HepG2 (cell line): ENCODE results near the gene TMEM209. TPM values are rescaled to one million over a fixed set of nuclear protein-coding genes. Genes with fewer than 3 reads are reported as not detected.
A peak's percentile ranks its signal among the peaks of the same experiment; 100 is the strongest.

Experiments used
- ATAC-seq: fragments of 200-7000 bp; cut with Tn5 transposase; 3 replicates; pipeline ENCODE4 v1.9.1; 2020; ENCODE audit warnings: mild to moderate bottlenecking, moderate library complexity
- BruUV-seq: library from RNA; stranded (reverse); fragments of 400-500 nt; replicated peaks from 2 replicates; lab custom pipeline; 2021; lab: Mats Ljungman, UMichigan
- CTCF ChIA-PET: fragments of 300-600 bp; formaldehyde crosslinking; extraction: SDS; loops from one replicate; lab custom pipeline; 2021; ENCODE audit warnings: low total read pairs, inconsistent platforms, low intra/inter-chr PET ratio; lab: Yijun Ruan, JAX
- POLR2A ChIA-PET: fragments of 350-600 bp; sonication (Branson Sonifier 250); formaldehyde crosslinking; loops from one replicate; lab custom pipeline; 2020; ENCODE audit warnings: antibody characterized with exemption, inconsistent platforms; lab: Yijun Ruan, JAX
- DNase-seq: peaks from one replicate; pipeline ENCODE4 v3.0.0-alpha.2; 2015; ENCODE audit warnings: low spot score
- FAIRE-seq: peaks from 3 replicates; lab custom pipeline; 2011; peaks lifted over from hg19 to GRCh38; lab: Jason Lieb, UNC
- H2AFZ ChIP-seq: one replicate; pipeline ENCODE4 v1.6.1; 2011; ENCODE audit warnings: low read length, inconsistent platforms
- H3K27ac ChIP-seq: fragments of 300-600 bp; 3 replicates; pipeline ENCODE4 v1.8.0; 2011; ENCODE audit warnings: mixed run types, mild to moderate bottlenecking, mixed read lengths, low read length, inconsistent platforms; ENCODE audit not compliant: insufficient read depth; ENCODE audit errors: extremely low read length
- H3K27me3 ChIP-seq, 2 experiments: fragments of 200-600 bp in 1 of 2; 2 replicates in 1 of 2; 3 replicates in 1 of 2; pipeline versions ENCODE4 v1.6.0 to v1.8.0; 2011; ENCODE audit warnings: low read length in 2 of 2, mild to moderate bottlenecking in 2 of 2, moderate library complexity in 2 of 2, inconsistent platforms in 1 of 2; ENCODE audit not compliant: insufficient read depth in 2 of 2, control insufficient read depth in 1 of 2
- H3K36me3 ChIP-seq, 2 experiments: fragments of 200-600 bp in 1 of 2; replicated peaks in 1 of 2; 2 replicates in 1 of 2; 3 replicates in 1 of 2; pipeline versions ENCODE4 v1.5.1 to v1.8.0; 2011; ENCODE audit warnings: low read length in 2 of 2, inconsistent platforms in 1 of 2; ENCODE audit not compliant: insufficient read depth in 2 of 2, control insufficient read depth in 1 of 2
- H3K4me1 ChIP-seq: 2 replicates; pipeline ENCODE4 v1.5.1; 2012; ENCODE audit warnings: low read length, inconsistent platforms; ENCODE audit not compliant: insufficient read depth
- H3K4me2 ChIP-seq: 2 replicates; pipeline ENCODE4 v1.6.0; 2011; ENCODE audit warnings: low read depth, low read length, inconsistent platforms
- H3K4me3 ChIP-seq, 3 experiments: fragments of 200-600 bp in 1 of 3; sonication (generic), shearing (Covaris generic) in 1 of 3; replicated peaks in 1 of 3; 2 replicates each; pipeline ENCODE4 v1.5.1; 2011 to 2016; ENCODE audit warnings: low read length in 3 of 3, inconsistent platforms in 2 of 3, low read depth in 2 of 3, mild to moderate bottlenecking in 2 of 3, control low read depth in 1 of 3, mixed read lengths in 1 of 3; ENCODE audit not compliant: insufficient read depth in 1 of 3
- H3K79me2 ChIP-seq: one replicate; pipeline ENCODE4 v1.6.1; 2011; ENCODE audit warnings: low read length, inconsistent platforms; ENCODE audit not compliant: insufficient read depth
- H3K9ac ChIP-seq: 2 replicates; pipeline ENCODE4 v1.6.0; 2011; ENCODE audit warnings: mild to moderate bottlenecking, low read depth, low read length, inconsistent platforms; ENCODE audit not compliant: insufficient read depth
- H3K9me3 ChIP-seq: 2 replicates; pipeline ENCODE4 v1.5.1; 2012; ENCODE audit warnings: mild to moderate bottlenecking, low read length
- H4K20me1 ChIP-seq: 2 replicates; pipeline ENCODE4 v1.6.0; 2011; ENCODE audit warnings: inconsistent platforms, mild to moderate bottlenecking, low read length, moderate library complexity; ENCODE audit not compliant: insufficient read depth
- ASH2L ChIP-seq: fragments of 300-600, 200-600 bp; sonication (generic); IDR thresholded peaks from 2 replicates; pipeline ENCODE4 v1.7.0; 2017; ENCODE audit warnings: low read depth, mild to moderate bottlenecking, moderate library complexity, mixed read lengths, low read length; ENCODE audit not compliant: insufficient read length
- ERF ChIP-seq: IDR thresholded peaks from 2 replicates; pipeline ENCODE4 v1.6.1; 2018; ENCODE audit warnings: missing biosample characterization, missing genetic modification reagents
- HNF4A ChIP-seq: sonication (generic); formaldehyde crosslinking; IDR thresholded peaks from 2 replicates; pipeline ENCODE4 v1.4.0; 2020; ENCODE audit warnings: missing genetic modification reagents
- KAT8 ChIP-seq: IDR thresholded peaks from 2 replicates; pipeline ENCODE4 v1.6.1; 2016; ENCODE audit warnings: missing genetic modification reagents, missing compliant biosample characterization
- NCOR1 ChIP-seq: fragments of 200-600 bp; sonication (generic); IDR thresholded peaks from 2 replicates; pipeline ENCODE4 v1.7.0; 2017; ENCODE audit warnings: antibody characterized with exemption, low read length, borderline replicate concordance
- RXRB ChIP-seq: IDR thresholded peaks from 2 replicates; pipeline ENCODE4 v1.6.1; 2016; ENCODE audit warnings: borderline replicate concordance, missing genetic modification reagents, missing compliant biosample characterization
- SIN3A ChIP-seq: IDR thresholded peaks from 2 replicates; pipeline ENCODE4 v1.6.1; 2011; ENCODE audit warnings: low read depth, mild to moderate bottlenecking, control low read depth, low read length, borderline replicate concordance
- ZFP1 ChIP-seq: IDR thresholded peaks from 2 replicates; pipeline ENCODE4 v1.6.1; 2016
- ZNF18 ChIP-seq: sonication (generic); formaldehyde crosslinking; IDR thresholded peaks from 2 replicates; pipeline ENCODE4 v1.8.0; 2022; ENCODE audit warnings: mild to moderate bottlenecking, missing genetic modification reagents; ENCODE audit not compliant: insufficient replicate concordance
- ZNF639 ChIP-seq: conservative IDR thresholded peaks from 2 replicates; pipeline ENCODE4 v1.6.1; 2018; ENCODE audit warnings: missing genetic modification reagents
- WGBS: methylation state at CpG from one replicate; pipeline ENCODE4 v1.1.6; 2017; ENCODE audit warnings: low lambda C conversion rate; 5-methylcytosine and 5-hydroxymethylcytosine counted together
- in situ Hi-C: cut with HindIII; loops from 2 replicates; pipeline ENCODE4 v1.10.0; 2017; ENCODE audit warnings: low pct_unique_long_range_greater_than_20kb; ENCODE audit not compliant: extremely low pct_ligation_motif_present
- intact Hi-C: fragments of 100-400 bp; cut with micrococcal nuclease; formaldehyde crosslinking; loops from one replicate; pipeline ENCODE4 v1.10.0; 2022; ENCODE audit not compliant: unreplicated experiment
- polyA plus RNA-seq, 8 experiments: library from polyadenylated mRNA; depleted of rRNA in 3 of 8; stranded (reverse) in 7 of 8; unstranded in 1 of 8; fragments of >200 nt; fragmentation: Illumina TruSeq in 4 of 8; extraction: Trizol in 4 of 8; gene quantifications; 2 replicates each; pipeline versions ENCODE4 v1.2.1 to v1.2.3, GENCODE V29; 2011 to 2016; ENCODE audit warnings: low read depth in 4 of 8, missing spikeins in 1 of 8, mixed read lengths in 1 of 8; ENCODE audit not compliant: insufficient read depth in 1 of 8
- total RNA-seq, 5 experiments: library from RNA; depleted of rRNA; stranded (reverse); fragments of >200 nt; fragmentation: Illumina TruSeq; extraction: Trizol; gene quantifications; 2 replicates each; pipeline ENCODE4 v1.2.3, GENCODE V29; 2016; ENCODE audit warnings: low read depth in 1 of 5
- TF ChIP-seq, protein P1 (sequence below): sonication (generic); formaldehyde crosslinking; conservative IDR thresholded peaks from 2 replicates; pipeline ENCODE4 v1.8.0; 2022; ENCODE audit warnings: missing genetic modification reagents

Gene TMEM209
- total and polyA plus RNA-seq, 2 of the 13 experiments (the other 11 are each of a cell fraction or from before 2014, with no cell fraction given), result 14.5 to 15.6 TPM

GRCh38 chr7:130145424-130146100 is 59.6 kb downstream of the TMEM209 start:
- 94% methylated on average over 13 of the region's 14 CpGs for WGBS
- BruUV-seq, result no TSS peak
- Histone ChIP-seq H3K79me2 (no peaks in the 10 kb centered on the region), H3K27ac (no peak overlapping the region), H3K4me1 (peaks cover 38% of the 10 kb centered on the region), H3K36me3 (no peaks in the 10 kb centered on the region), H3K4me3 (no peak overlapping the region), H2AFZ (no peak overlapping the region), H4K20me1 (no peaks in the 10 kb centered on the region), H3K4me2 (no peak overlapping the region), H3K9ac (no peak overlapping the region), H3K9me3 (no peaks in the 10 kb centered on the region), H3K27me3 (no peaks in the 10 kb centered on the region)
- intact Hi-C loops, result no loop called here
- DNase-seq (no peak), ATAC-seq (no peak), FAIRE-seq (no peak)
- in situ Hi-C loops, result no loop called here
- CTCF ChIA-PET, result no interaction called here
- POLR2A ChIA-PET, result interaction anchor here (2.2 kb wide), 1 partner anchor 60 kb away, joined by 7 read pairs; the partner anchor contains the start of gene TMEM209
- TF ChIP-seq KAT8 (CRISPR knock-in tag) (no peak), ZNF639 (CRISPR knock-in tag) (no peak)

- Histone ChIP-seq H3K27ac (peak overlapping the region; percentile 53), H3K9ac (peak overlapping the region; percentile 63), H3K4me1 (peaks cover 38% of the 10 kb centered on the region), H3K36me3 (no peaks in the 10 kb centered on the region), H3K9me3 (no peaks in the 10 kb centered on the region), H3K4me2 (peak overlapping the region; percentile 68), H3K79me2 (no peaks in the 10 kb centered on the region), H3K4me3 (peak overlapping the region in 2 of 3 experiments; percentile 0 to 30; a peak in 1 of 6 replicates), H3K27me3 (no peaks in the 10 kb centered on the region), H4K20me1 (no peaks in the 10 kb centered on the region), H2AFZ (peak overlapping the region; percentile 20)
- peak; percentile 78 for ATAC-seq
- CTCF ChIA-PET, result no interaction called here
- BruUV-seq, result no TSS peak
- FAIRE-seq, result peak; percentile 12
- POLR2A ChIA-PET, result interaction anchor here (2.2 kb wide), 1 partner anchor 61 kb away, joined by 7 read pairs; the partner anchor contains the start of gene TMEM209
- in situ Hi-C loops (no loop called here), intact Hi-C loops (no loop called here)
- peak; percentile 75 for DNase-seq
- 55% methylated on average over 12 of the region's 14 CpGs for WGBS
- TF ChIP-seq ASH2L (peak; percentile 39), HNF4A (peak; percentile 79), RXRB (CRISPR knock-in tag) (peak; percentile 46), ERF (CRISPR knock-in tag) (no peak), SIN3A (no peak), NCOR1 (0 out of 2 replicates have a peak, but pooled peaks have one; percentile 39), ZFP1 (CRISPR knock-in tag) (no peak), ZNF18 (CRISPR knock-in tag) (peak; percentile 25)
- TF ChIP-seq, protein P1, sequence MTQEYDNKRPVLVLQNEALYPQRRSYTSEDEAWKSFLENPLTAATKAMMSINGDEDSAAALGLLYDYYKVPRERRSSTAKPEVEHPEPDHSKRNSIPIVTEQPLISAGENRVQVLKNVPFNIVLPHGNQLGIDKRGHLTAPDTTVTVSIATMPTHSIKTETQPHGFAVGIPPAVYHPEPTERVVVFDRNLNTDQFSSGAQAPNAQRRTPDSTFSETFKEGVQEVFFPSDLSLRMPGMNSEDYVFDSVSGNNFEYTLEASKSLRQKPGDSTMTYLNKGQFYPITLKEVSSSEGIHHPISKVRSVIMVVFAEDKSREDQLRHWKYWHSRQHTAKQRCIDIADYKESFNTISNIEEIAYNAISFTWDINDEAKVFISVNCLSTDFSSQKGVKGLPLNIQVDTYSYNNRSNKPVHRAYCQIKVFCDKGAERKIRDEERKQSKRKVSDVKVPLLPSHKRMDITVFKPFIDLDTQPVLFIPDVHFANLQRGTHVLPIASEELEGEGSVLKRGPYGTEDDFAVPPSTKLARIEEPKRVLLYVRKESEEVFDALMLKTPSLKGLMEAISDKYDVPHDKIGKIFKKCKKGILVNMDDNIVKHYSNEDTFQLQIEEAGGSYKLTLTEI (CRISPR knock-in tag), result no peak
These were observed 60.7 kb downstream of the TMEM209 start for GRCh38 chr7:130144312-130145171.
